IMR-90 (cell line): Measurements from ENCODE around the gene RAB29. TPM values are rescaled to one million over a fixed set of nuclear protein-coding genes. Genes with fewer than 3 reads are reported as not detected.

Experiments used
- ATAC-seq: fragments of 200-7000 bp; cut with Tn5 transposase; 2 replicates; pipeline ENCODE4 v1.9.1; 2020; ENCODE audit warnings: low read depth, mild to moderate bottlenecking, moderate library complexity
- BruUV-seq: library from RNA; stranded (reverse); fragments of 400-500 nt; replicated peaks from 2 replicates; lab custom pipeline; 2021; lab: Mats Ljungman, UMichigan
- CTCF ChIA-PET: fragments of 300-600 bp; formaldehyde crosslinking; extraction: SDS; loops from one replicate; lab custom pipeline; 2021; ENCODE audit warnings: antibody characterized with exemption; lab: Yijun Ruan, JAX
- POLR2A ChIA-PET: fragments of 300-600 bp; sonication (Branson Sonifier 250); formaldehyde crosslinking; loops from one replicate; lab custom pipeline; 2022; ENCODE audit warnings: antibody characterized with exemption; ENCODE audit not compliant: unreplicated experiment; lab: Charles Lee
- DNase-seq: peaks from one replicate; pipeline ENCODE4 v3.0.0; 2013
- H2AFZ ChIP-seq: replicated peaks from 2 replicates; pipeline ENCODE3; 2013; ENCODE audit warnings: low read length, mild to moderate bottlenecking; ENCODE audit not compliant: poor library complexity
- H2AK5ac ChIP-seq: 2 replicates; pipeline ENCODE4 v1.6.1; 2013; ENCODE audit warnings: low read depth, low read length, inconsistent platforms
- H2AK9ac ChIP-seq: replicated peaks from 2 replicates; pipeline ENCODE3; 2013; ENCODE audit warnings: mild to moderate bottlenecking, low read depth, low read length, moderate library complexity; ENCODE audit not compliant: poor library complexity
- H2BK120ac ChIP-seq: 2 replicates; pipeline ENCODE4 v1.6.1; 2013; ENCODE audit warnings: low read depth, low read length, inconsistent platforms
- H2BK15ac ChIP-seq: 3 replicates; pipeline ENCODE4 v1.6.1; 2013; ENCODE audit warnings: low read depth, low read length, inconsistent platforms
- H2BK20ac ChIP-seq: 2 replicates; pipeline ENCODE4 v1.6.1; 2013; ENCODE audit warnings: low read depth, mild to moderate bottlenecking, inconsistent platforms, low read length, moderate library complexity
- H2BK5ac ChIP-seq: 2 replicates; pipeline ENCODE4 v1.6.1; 2013; ENCODE audit warnings: mild to moderate bottlenecking, low read depth, low read length, inconsistent platforms; ENCODE audit not compliant: poor library complexity, severe bottlenecking
- H3K14ac ChIP-seq: replicated peaks from 2 replicates; pipeline ENCODE4 v1.6.1; 2013; ENCODE audit warnings: low read depth, low read length, inconsistent platforms
- H3K18ac ChIP-seq: 2 replicates; pipeline ENCODE4 v1.6.1; 2013; ENCODE audit warnings: low read depth, low read length, control low read depth
- H3K23ac ChIP-seq: 2 replicates; pipeline ENCODE4 v1.6.1; 2013; ENCODE audit warnings: low read depth, low read length, inconsistent platforms
- H3K27ac ChIP-seq: 2 replicates; pipeline ENCODE4 v1.5.1; 2013; ENCODE audit warnings: mild to moderate bottlenecking, control low read depth, low read length; ENCODE audit not compliant: insufficient read depth
- H3K27me3 ChIP-seq: 2 replicates; pipeline ENCODE4 v1.6.1; 2013; ENCODE audit warnings: low read length; ENCODE audit not compliant: control insufficient read depth, insufficient read depth
- H3K36me3 ChIP-seq: 2 replicates; pipeline ENCODE4 v1.6.1; 2013; ENCODE audit warnings: low read length, mixed read lengths; ENCODE audit not compliant: control insufficient read depth, insufficient read depth
- H3K4ac ChIP-seq: 2 replicates; pipeline ENCODE4 v1.6.1; 2013; ENCODE audit warnings: low read depth, low read length, inconsistent platforms
- H3K4me1 ChIP-seq: 2 replicates; pipeline ENCODE4 v1.6.1; 2013; ENCODE audit warnings: low read length, mixed read lengths; ENCODE audit not compliant: control insufficient read depth, insufficient read depth
- H3K4me2 ChIP-seq: 2 replicates; pipeline ENCODE4 v1.6.1; 2013; ENCODE audit warnings: low read depth, mild to moderate bottlenecking, control low read depth, low read length, moderate library complexity
- H3K4me3 ChIP-seq: 2 replicates; pipeline ENCODE4 v1.5.1; 2013; ENCODE audit warnings: low read depth, mild to moderate bottlenecking, control low read depth, low read length, moderate library complexity; ENCODE audit not compliant: insufficient read depth
- H3K56ac ChIP-seq: 2 replicates; pipeline ENCODE4 v1.6.1; 2013; ENCODE audit warnings: low read length, inconsistent platforms; ENCODE audit not compliant: insufficient read depth; ENCODE audit errors: extremely low read depth
- H3K79me1 ChIP-seq, 2 experiments: 2 replicates each; pipeline ENCODE4 v1.6.1; 2013; ENCODE audit warnings: low read length in 2 of 2, inconsistent platforms in 1 of 2, low read depth in 1 of 2
- H3K9ac ChIP-seq: 2 replicates; pipeline ENCODE4 v1.6.1; 2013; ENCODE audit warnings: low read depth, low read length, control low read depth
- H3K9me1 ChIP-seq: 2 replicates; pipeline ENCODE4 v1.6.1; 2013; ENCODE audit warnings: low read length, inconsistent platforms; ENCODE audit not compliant: insufficient read depth
- H3K9me3 ChIP-seq: 2 replicates; pipeline ENCODE4 v1.6.1; 2013; ENCODE audit warnings: low read length; ENCODE audit not compliant: control insufficient read depth, insufficient read depth
- H4K20me1 ChIP-seq: 2 replicates; pipeline ENCODE4 v1.6.1; 2013; ENCODE audit warnings: low read length, inconsistent platforms; ENCODE audit not compliant: insufficient read depth
- H4K5ac ChIP-seq: 2 replicates; pipeline ENCODE4 v1.6.1; 2013; ENCODE audit warnings: mild to moderate bottlenecking, low read depth, low read length, control low read depth
- H4K8ac ChIP-seq, 2 experiments: 2 replicates each; pipeline ENCODE4 v1.6.1; 2013; ENCODE audit warnings: low read depth in 2 of 2, low read length in 2 of 2, control low read depth in 1 of 2, inconsistent platforms in 1 of 2
- H4K91ac ChIP-seq: 2 replicates; pipeline ENCODE4 v1.6.1; 2013; ENCODE audit warnings: low read depth, low read length, inconsistent platforms; ENCODE audit not compliant: insufficient read depth
- CHD1 ChIP-seq: IDR thresholded peaks from 2 replicates; pipeline ENCODE4 v1.6.1; 2012; ENCODE audit warnings: low read depth, low read length, improper control_type of control experiment
- MAZ ChIP-seq: IDR thresholded peaks from 2 replicates; pipeline ENCODE4 v1.6.1; 2012; ENCODE audit warnings: low read depth, mild to moderate bottlenecking, low read length, improper control_type of control experiment, moderate library complexity, borderline replicate concordance
- NFE2L2 ChIP-seq: fragments of 150-350 bp; IDR thresholded peaks from 2 replicates; pipeline ENCODE4 v1.6.1; 2016; ENCODE audit warnings: low read depth, mild to moderate bottlenecking, low read length
- dilution Hi-C: fragments of 300-500 bp; cut with HindIII; formaldehyde crosslinking; loops from one replicate; pipeline ENCODE4 v1.14.3; 2018; ENCODE audit warnings: low sequenced_read_pairs; ENCODE audit not compliant: unreplicated experiment
- in situ Hi-C: fragments of 300-500 bp; cut with MboI; formaldehyde crosslinking; loops from 3 replicates; pipeline ENCODE4 v1.14.3; 2019; ENCODE audit warnings: low sequenced_read_pairs, inconsistent platforms, mixed read lengths
- intact Hi-C: fragments of 100-400 bp; cut with micrococcal nuclease; formaldehyde crosslinking; loops from 2 replicates; pipeline ENCODE4 v1.10.0; 2022
- polyA plus RNA-seq, 3 experiments: library from polyadenylated mRNA; depleted of rRNA; stranded (reverse); fragments of >200 nt; gene quantifications; 2 replicates each; pipeline ENCODE4 v1.2.3, GENCODE V29; 2012; ENCODE audit warnings: low replicate concordance in 1 of 3
- total RNA-seq: library from RNA; depleted of rRNA; stranded (reverse); fragments of >200 nt; gene quantifications from 2 replicates; pipeline ENCODE4 v1.2.3, GENCODE V29; 2012
- TF ChIP-seq, protein P1 (sequence below): conservative IDR thresholded peaks from 2 replicates; pipeline ENCODE4 v1.5.1; 2012; ENCODE audit warnings: mild to moderate bottlenecking, low read depth, low read length, improper control_type of control experiment

The RAB29 gene
- total and polyA plus RNA-seq, 2 of the 4 experiments (the other 2 are of a cell fraction) = 5.7 to 7.3 TPM

- H3K4ac ChIP-seq = no peak overlapping the region
- no peak overlapping the region for H3K23ac ChIP-seq
- intact Hi-C loops (no loop called here), dilution Hi-C loops (no loop called here), in situ Hi-C loops (no loop called here)
- no peak overlapping the region for H3K4me3 ChIP-seq
- H3K18ac ChIP-seq = no peak overlapping the region
- no peaks in the 10 kb centered on the region for H3K9me3 ChIP-seq
- H3K9me1 ChIP-seq = peaks cover 3% of the 10 kb centered on the region; the same call in 1 of the 2 replicates
- ChIA-PET POLR2A (no interaction called here), CTCF (interaction anchor here (0.7 to 1.1 kb wide), 2 partner anchors 9 to 1133 kb away, joined by 4 read pairs; partner anchors contain the start of gene IL24)
- TF ChIP-seq MAZ (no peak), CHD1 (no peak), NFE2L2 (no peak)
- TF ChIP-seq, protein P1, sequence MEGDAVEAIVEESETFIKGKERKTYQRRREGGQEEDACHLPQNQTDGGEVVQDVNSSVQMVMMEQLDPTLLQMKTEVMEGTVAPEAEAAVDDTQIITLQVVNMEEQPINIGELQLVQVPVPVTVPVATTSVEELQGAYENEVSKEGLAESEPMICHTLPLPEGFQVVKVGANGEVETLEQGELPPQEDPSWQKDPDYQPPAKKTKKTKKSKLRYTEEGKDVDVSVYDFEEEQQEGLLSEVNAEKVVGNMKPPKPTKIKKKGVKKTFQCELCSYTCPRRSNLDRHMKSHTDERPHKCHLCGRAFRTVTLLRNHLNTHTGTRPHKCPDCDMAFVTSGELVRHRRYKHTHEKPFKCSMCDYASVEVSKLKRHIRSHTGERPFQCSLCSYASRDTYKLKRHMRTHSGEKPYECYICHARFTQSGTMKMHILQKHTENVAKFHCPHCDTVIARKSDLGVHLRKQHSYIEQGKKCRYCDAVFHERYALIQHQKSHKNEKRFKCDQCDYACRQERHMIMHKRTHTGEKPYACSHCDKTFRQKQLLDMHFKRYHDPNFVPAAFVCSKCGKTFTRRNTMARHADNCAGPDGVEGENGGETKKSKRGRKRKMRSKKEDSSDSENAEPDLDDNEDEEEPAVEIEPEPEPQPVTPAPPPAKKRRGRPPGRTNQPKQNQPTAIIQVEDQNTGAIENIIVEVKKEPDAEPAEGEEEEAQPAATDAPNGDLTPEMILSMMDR = no peak
- no peak overlapping the region for H2BK20ac ChIP-seq
- no peak overlapping the region for H2AK5ac ChIP-seq
- no peak overlapping the region for H2BK15ac ChIP-seq
- no peak for DNase-seq
- H3K14ac ChIP-seq = no peak overlapping the region
- H3K36me3 ChIP-seq = no peaks in the 10 kb centered on the region
- peaks cover 2% of the 10 kb centered on the region; the same call in 1 of the 2 replicates for H3K4me1 ChIP-seq
- H4K91ac ChIP-seq = no peak overlapping the region
- BruUV-seq = no TSS peak
- H4K5ac ChIP-seq = no peak overlapping the region
- no peak overlapping the region for H3K27ac ChIP-seq
- H3K4me2 ChIP-seq = no peak overlapping the region
- no peaks in the 10 kb centered on the region; a peak in 1 of 4 replicates for H3K79me1 ChIP-seq
- no peak overlapping the region for H2AFZ ChIP-seq
- H4K8ac ChIP-seq = no peak overlapping the region
- no peak for ATAC-seq
- no peak overlapping the region for H2AK9ac ChIP-seq
- no peak overlapping the region for H3K9ac ChIP-seq
- H3K27me3 ChIP-seq = no peaks in the 10 kb centered on the region
- H2BK5ac ChIP-seq = no peak overlapping the region
- no peaks in the 10 kb centered on the region for H4K20me1 ChIP-seq
- H3K56ac ChIP-seq = no peak overlapping the region
- no peak overlapping the region for H2BK120ac ChIP-seq
These were observed 11.3 kb downstream of the RAB29 start for GRCh38 chr1:205763980-205764379.
